Stimulated activated CD4-positive, alpha-beta T cell treated with anti-CD3 and anti-CD28 coated beads, Interleukin-1b, Interleukin-23, amount 100 ng/mL, for 4 hours (primary cell): ENCODE results near the gene WT1.

ENCODE experiments used
- DNase-seq, 2 donors: peaks; one replicate each; pipeline ENCODE4 v3.0.0-alpha.2; 2020; ENCODE audit warnings: low read depth in 2 of 2

The WT1 gene

DNA sequence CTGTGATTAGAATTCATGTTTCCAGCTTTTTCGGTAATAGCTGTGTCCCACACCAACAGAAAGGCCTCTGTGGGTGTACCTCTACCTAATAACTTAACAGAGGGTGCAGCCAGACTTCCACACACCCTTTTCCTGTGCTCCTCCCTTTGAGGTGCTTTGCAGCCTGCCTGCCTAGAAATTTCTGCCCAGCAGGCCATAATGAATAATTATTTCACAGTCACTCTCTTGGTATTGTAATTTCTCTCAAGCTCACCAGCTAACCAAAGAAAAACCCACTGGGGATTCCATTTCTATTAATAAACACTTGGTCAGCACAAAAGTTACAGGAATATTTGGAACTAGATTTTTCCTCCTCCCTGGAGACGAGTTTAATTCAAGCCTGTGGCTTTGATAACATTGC, 13.3 kb downstream of the WT1 start:
- no peak for DNase-seq

DNA sequence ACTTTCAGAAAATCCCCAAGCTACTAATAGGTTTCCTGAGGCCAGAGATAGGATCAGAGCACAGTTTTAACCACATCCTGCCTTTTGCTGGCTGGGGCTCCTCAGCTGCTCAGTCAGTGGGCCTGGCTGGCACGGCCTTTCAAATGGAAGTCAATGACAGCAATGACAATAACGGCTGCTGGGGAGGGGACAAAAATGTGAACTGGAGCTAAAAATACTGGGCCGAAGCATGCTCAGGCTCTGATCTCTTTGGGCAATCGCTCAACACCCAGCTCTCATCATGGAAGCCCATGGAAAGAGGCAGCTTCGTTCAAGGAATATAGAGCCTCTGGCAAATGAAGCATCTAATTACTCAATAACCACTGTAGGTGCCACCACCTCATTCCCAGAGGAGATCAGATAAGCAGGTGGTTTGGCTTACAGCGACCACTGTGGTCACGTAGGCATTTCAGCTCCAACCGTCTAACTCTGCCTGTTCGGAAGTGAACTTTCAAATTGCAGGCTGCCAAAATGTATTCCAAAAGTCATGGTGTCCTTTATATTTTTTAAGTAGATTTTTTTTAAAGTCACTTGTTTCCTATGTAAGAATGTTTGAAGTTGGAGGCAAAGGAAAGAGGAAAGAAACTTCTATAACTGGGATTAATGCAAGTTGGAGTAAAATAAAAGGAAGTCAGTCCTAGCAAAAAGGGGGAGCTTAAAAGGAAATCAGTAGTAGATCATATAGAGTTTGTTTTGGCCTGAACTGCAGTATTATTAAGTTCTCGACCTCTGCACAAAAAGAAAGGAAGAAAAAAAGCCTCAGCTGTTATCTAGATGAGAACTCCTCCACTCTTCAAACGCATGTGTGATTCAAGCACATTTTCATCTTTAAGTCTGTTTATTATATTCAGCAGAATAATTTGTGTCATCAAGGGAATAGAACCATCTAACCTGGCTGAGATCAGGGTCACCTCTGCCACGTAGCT, 14.1 kb downstream of the WT1 start:
- no peak for DNase-seq

DNA sequence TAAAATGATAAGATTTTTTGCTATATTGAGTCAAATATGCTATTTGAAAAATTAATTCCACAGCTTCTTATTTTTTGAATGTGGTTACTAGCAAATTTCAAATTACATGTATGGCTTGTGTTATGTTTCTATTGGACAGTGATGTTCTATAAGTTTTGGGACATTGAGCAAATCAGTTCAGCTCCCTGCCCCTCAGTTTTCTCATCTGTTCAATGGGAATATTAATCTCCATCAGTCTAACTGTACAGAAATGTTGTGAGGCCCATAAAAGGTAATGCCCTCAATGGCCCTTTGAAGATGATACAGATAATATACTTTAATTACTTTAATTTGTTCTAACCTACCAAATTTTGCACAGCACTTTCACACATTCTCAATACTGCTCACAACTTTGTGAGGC, 15.2 kb downstream of the WT1 start:
- DNase-seq: no peak

DNA sequence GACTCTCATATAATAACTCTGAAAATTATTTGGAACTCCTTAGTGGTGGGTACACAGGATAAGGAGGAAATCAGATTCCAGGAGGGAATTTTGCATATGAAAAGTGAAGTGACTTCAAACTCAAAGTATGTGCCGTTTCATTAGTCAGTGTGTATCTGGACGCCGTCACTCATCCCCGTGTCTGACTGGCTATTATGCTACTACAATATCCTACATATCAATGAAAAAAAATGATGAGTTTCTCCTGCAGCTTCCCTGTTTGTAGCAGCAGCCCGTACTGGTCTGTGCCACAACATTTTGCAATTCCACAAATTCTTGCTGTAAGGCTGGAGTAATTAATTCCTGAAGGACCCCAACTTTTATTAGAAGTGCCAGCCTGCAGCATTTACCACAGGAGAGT, 16.5 kb downstream of the WT1 start:
- DNase-seq: no peak

- DNase-seq: no peak
Measured at GRCh38 chr11:32417806-32418205, 17.5 kb downstream of the WT1 start.

- no peak for DNase-seq
Measured at GRCh38 chr11:32416301-32416700, 19.0 kb downstream of the WT1 start.

DNA sequence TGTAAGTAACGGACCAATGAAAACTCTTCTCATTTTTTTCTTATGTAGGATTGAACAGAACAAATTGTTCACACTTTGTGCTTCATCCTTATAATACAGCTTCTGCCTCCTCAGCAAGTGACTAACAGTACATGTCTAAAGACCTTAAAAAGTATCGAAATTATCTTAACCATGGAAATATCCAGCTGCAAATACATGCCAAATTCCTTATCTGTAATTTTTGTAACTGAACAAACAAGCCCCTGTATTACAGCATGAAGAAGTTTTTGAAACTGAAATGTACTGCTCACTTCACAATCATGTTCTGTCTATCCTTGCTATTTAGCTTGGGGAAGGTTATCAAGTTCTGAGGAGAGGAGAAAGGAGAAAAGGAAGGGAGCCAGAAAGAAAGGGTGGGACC, 20.4 kb downstream of the WT1 start:
- no peak for DNase-seq

- no peak for DNase-seq
Measured at GRCh38 chr11:32411942-32412615, 23.3 kb downstream of the WT1 start.

DNA sequence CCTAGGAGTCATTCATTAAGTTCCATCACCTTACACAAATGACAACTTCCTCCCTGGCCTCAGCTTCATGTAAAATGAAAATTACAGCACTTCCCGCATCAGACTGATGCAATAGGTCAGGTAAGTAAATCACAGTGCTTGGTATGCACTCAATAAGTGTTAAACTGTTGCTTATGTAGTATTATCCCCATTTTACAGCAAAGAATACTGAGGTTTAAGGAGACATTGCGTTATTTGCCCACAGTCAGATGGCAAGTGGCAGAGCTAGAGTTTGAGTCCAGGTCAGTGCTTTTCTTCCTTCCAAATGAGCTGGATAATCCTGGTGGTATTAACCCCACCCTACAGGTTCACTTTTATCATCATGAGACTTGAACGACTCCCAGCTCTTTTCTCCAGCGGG, 29.7 kb downstream of the WT1 start:
- DNase-seq: no peak

DNA sequence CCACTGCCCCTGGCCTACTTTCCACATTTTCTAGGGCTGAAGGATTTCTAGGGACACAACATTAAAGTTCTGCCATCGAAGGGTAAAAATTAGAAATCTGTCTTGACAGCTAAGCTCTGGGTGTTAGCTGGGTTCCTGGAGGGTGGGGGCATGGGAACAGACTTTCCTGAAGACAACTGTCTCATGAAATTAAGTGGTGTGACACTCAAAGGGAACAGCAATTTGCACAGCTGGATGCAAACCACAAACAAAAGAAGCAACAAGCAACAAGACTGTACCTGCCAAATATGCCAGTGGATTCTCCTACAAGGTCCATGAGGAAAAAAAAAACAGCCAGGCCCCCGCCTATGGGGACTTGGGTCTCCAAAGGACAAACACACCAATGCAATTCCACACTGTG, 32.5 kb downstream of the WT1 start:
- DNase-seq: no peak

DNA sequence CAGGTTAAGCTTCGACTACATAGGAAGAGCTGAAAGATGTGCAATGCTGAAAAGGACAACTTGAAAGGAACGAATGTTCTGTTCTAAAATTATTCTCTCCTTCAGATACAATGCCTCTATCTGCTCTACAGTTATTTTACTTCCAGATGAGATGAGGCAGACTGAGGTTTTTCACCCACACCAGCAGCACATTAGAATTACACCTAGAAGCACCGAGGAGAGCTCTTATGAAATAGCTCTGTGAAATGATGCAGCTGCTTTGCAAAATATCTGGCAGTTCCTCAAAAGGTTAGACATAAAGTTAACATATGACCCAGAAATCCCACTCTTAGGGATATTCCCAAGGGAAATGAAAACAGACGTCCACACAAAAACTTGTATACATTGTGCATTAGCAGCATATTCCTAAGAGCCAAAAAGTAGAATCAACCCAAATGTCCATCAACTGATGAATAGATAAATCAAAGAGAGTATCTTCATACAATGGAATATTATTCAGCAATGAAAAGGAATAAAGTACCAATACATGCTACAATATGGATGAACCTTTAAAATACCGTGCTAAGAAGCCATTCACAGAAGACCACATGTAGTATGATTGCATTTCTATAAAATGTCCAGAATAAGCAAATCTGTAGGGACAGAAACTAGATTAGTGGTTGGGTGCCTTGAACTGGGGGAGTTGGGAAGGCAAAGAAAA, 34.5 kb downstream of the WT1 start:
- DNase-seq: no peak

GRCh38 chr11:32400196-32400595, 35.1 kb downstream of the WT1 start:
- no peak for DNase-seq

DNA sequence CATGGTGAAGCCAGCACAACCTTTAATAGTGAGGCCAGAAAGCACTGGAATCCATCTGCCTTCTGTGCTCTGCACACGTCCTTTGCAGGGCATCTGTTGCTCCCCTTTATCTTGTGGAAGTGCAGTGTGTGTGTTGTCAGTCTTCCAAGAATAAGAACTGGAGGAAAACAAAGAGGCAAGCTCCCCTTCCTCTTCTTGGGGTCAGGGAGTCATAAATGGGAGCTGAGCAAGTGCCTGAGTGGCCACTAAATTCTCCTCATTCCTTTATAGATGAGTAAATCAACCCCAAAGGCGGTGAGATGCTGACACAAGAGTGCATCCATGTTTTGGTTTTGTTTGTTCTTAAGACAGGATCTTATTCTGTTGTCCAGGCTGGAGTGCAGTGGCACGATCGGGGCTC, 38.3 kb downstream of the WT1 start:
- DNase-seq: no peak

GRCh38 chr11:32396331-32396730, 39.0 kb downstream of the WT1 start:
- no peak for DNase-seq

DNA sequence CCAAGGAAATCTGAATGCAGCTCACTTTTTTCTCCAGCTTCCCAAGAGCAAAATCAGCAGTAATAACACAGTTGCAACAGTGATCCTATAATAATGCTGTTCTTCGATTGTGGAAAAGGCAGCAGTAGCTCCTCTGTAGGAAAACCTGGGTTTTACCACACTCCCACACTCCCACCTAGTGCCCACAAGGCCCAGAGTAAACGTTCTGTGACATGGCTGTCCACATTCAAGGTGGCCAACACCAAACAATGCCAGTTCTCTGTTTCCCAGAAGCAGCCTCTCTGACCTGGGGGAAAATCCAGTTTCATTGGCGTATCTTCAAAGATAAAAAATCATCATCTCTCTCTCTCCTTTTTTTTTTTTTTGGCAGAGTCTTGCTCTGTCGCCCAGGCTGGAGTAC, 40.2 kb downstream of the WT1 start:
- no peak for DNase-seq

DNA sequence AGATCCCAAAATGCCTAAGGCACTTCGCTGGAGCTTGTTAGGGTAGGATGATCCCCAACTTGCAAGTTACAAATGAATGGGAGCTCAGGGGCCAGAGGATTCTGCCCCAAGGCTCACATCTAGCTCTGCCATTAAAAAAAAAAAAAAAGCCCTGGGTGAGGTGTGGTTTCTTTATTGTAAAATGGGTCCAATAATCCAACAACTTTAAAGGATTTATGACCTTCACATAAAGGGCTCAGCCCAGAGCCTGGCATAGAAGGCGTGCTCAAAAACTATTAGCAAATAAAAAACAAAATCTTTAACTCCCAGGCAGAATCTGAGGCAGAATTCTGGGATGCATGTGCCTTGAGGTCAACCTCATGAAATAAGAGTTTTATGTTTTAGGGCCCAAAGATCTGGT, 42.5 kb downstream of the WT1 start:
- no peak for DNase-seq

- no peak for DNase-seq
Measured at GRCh38 chr11:32391956-32392553, 43.3 kb downstream of the WT1 start.

- DNase-seq: no peak
Measured at GRCh38 chr11:32391479-32391878, 43.9 kb downstream of the WT1 start.

DNA sequence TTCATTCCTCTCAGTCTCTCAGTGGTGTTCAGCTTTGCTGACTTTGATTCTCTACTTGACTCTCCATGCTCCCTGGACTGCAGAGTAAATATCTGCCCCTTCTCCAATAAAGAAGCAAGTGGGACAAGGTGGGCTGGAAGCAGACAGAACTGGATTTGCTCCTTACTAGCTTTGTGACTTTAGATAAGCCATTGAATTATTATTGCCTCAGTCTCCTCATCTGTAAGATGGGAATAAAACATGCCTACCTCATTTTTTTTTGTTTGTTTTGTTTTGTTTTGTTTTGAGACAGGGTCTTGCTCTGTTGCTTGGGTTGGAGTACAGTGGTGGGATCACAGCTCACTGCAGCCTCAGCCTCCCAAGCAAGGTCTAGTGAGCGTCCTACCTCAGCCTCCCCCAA, 44.6 kb downstream of the WT1 start:
- no peak for DNase-seq

DNA sequence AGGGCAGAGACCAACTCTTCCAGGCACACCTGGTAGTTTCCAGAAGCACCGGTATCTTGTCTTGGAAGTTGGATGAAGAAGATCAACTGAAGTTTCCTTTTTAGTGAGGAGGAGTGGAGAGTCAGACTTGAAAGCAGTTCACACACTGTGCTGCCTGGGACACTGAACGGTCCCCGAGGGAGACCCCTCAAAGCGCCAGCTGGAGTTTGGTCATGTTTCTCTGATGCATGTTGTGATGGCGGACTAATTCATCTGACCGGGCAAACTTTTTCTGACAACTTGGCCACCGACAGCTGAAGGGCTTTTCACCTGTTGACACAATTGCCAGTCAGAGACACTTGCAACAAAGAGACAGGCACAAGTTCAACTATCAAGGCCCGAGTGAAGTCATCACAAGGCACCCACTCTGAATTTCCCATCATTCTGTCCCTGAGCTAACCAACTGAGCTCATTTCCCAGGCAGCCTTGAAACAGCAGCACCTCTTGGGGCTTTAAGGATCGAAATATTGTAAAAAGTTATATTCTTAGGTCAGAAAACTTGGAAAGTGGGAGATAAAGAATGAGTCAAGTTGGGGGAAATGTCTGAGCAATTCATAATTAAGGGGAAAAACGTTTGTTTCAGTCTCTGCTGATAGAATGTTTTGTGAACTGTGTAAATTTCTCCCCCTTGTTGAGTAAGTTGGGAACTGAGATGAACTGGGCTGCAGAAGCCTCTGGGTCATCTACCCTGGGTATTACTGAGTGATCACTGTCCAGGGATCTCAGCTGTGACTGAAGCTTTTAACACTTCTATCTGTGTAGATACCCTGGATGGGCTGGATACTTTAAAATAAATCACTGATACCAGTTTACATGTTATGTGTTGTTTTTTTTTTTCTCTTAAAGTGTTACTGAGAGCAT, 46.2 kb downstream of the WT1 start:
- no peak for DNase-seq

DNA sequence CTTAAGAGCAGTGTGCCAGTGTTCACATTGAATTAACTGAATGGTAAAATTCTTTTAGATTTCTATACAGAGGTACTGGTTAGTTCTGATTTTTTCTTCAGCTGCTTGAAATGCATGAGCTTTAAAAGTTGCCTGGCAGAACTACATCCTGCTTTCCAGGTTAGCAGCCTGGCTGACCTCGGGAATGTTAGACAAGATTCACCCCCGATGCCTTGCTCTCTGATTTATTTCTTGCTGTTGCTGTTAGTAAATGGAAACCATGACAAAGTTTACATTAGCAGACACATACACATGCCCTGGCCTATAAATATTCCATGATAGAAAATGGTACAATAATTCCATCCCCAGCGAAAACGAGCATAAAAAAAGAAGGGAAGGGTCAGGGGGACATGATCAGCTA, 47.0 kb downstream of the WT1 start:
- no peak for DNase-seq
